K562 (cell line): ENCODE results near the gene MYOM1. TPM values are rescaled to one million over a fixed set of nuclear protein-coding genes. Genes with fewer than 3 reads are reported as not detected.
A peak's percentile ranks its signal among the peaks of the same experiment; 100 is the strongest.

ENCODE experiments used
- ATAC-seq: fragments of 200-7000 bp; cut with Tn5 transposase; 3 replicates; pipeline ENCODE4 v1.9.1; 2020; ENCODE audit warnings: moderate library complexity
- BruUV-seq: library from RNA; stranded (reverse); fragments of 400-500 nt; replicated peaks from 2 replicates; lab custom pipeline; 2021; lab: Mats Ljungman, UMichigan
- CTCF ChIA-PET: fragments of 300-600 bp; formaldehyde crosslinking; extraction: SDS; loops from one replicate; lab custom pipeline; 2021; ENCODE audit warnings: low intra/inter-chr PET ratio; lab: Yijun Ruan, JAX
- POLR2A ChIA-PET: fragments of 300-600, 350-650 bp; sonication (Branson Sonifier 250); formaldehyde crosslinking; extraction: SDS; loops from one replicate; lab custom pipeline; 2021; ENCODE audit warnings: antibody characterized with exemption, inconsistent platforms; lab: Yijun Ruan, JAX
- DNase-seq, 4 experiments: peaks; one replicate each; pipeline versions ENCODE4 v3.0.0 to v3.0.0-alpha.2; 2011 to 2018; ENCODE audit warnings: low spot score in 3 of 4, mixed read lengths in 3 of 4; ENCODE audit errors: extremely low read depth in 1 of 4
- FAIRE-seq: peaks from 2 replicates; lab custom pipeline; 2011; peaks lifted over from hg19 to GRCh38; lab: Jason Lieb, UNC
- H2AFZ ChIP-seq: 2 replicates; pipeline ENCODE4 v1.6.0; 2011; ENCODE audit warnings: low read depth, low read length, control low read depth, inconsistent platforms
- H3K27ac ChIP-seq: fragments of 200-600 bp; 3 replicates; pipeline ENCODE4 v1.8.0; 2011; ENCODE audit warnings: low read depth, mild to moderate bottlenecking, control low read depth, inconsistent platforms, low read length, moderate library complexity, mixed read lengths; ENCODE audit errors: extremely low read depth
- H3K27me3 ChIP-seq, 2 experiments: fragments of 300-600 bp in 1 of 2; 2 replicates in 1 of 2; 3 replicates in 1 of 2; pipeline versions ENCODE4 v1.6.0 to v1.8.0; 2011; ENCODE audit warnings: inconsistent platforms in 2 of 2, low read length in 2 of 2, mild to moderate bottlenecking in 1 of 2, mixed read lengths in 1 of 2, moderate library complexity in 1 of 2; ENCODE audit not compliant: control insufficient read depth in 2 of 2, insufficient read depth in 2 of 2
- H3K36me3 ChIP-seq: fragments of 300-600 bp; 3 replicates; pipeline ENCODE4 v1.8.0; 2011; ENCODE audit warnings: mild to moderate bottlenecking, low read length, inconsistent platforms; ENCODE audit not compliant: control insufficient read depth, insufficient read depth
- H3K4me1 ChIP-seq, 2 experiments: fragments of 200-600 bp in 1 of 2; replicated peaks in 1 of 2; 2 replicates in 1 of 2; 3 replicates in 1 of 2; pipeline versions ENCODE4 v1.5.1 to v1.8.0; 2011; ENCODE audit warnings: inconsistent platforms in 2 of 2, low read length in 2 of 2, mild to moderate bottlenecking in 1 of 2, mixed read lengths in 1 of 2, moderate library complexity in 1 of 2; ENCODE audit not compliant: control insufficient read depth in 2 of 2, insufficient read depth in 2 of 2
- H3K4me2 ChIP-seq: 2 replicates; pipeline ENCODE4 v1.6.1; 2011; ENCODE audit warnings: low read length, control low read depth, inconsistent platforms, mixed read lengths; ENCODE audit not compliant: insufficient read depth
- H3K4me3 ChIP-seq: fragments of 200-600 bp; sonication (generic), shearing (Covaris generic); 2 replicates; pipeline ENCODE4 v1.5.1; 2016; ENCODE audit warnings: control low read depth, inconsistent platforms
- H3K79me2 ChIP-seq: fragments of 200-600 bp; 3 replicates; pipeline ENCODE4 v1.8.0; 2011; ENCODE audit warnings: low read length, inconsistent platforms; ENCODE audit not compliant: control insufficient read depth, insufficient read depth
- H3K9ac ChIP-seq, 2 experiments: 2 replicates each; pipeline versions ENCODE4 v1.6.0 to v1.6.1; 2011; ENCODE audit warnings: low read depth in 2 of 2, low read length in 2 of 2, control low read depth in 1 of 2, inconsistent platforms in 1 of 2, mild to moderate bottlenecking in 1 of 2, mixed read lengths in 1 of 2; ENCODE audit not compliant: insufficient read depth in 1 of 2
- H3K9me1 ChIP-seq: one replicate; pipeline ENCODE4 v1.6.0; 2011; ENCODE audit warnings: inconsistent platforms, mild to moderate bottlenecking, low read length, moderate library complexity; ENCODE audit not compliant: control insufficient read depth, insufficient read depth
- H3K9me3 ChIP-seq: replicated peaks from 2 replicates; pipeline ENCODE4 v1.5.1; 2011; ENCODE audit warnings: low read depth, low read length, inconsistent platforms; ENCODE audit not compliant: control insufficient read depth, insufficient read depth
- H4K20me1 ChIP-seq: replicated peaks from 2 replicates; pipeline ENCODE4 v1.6.1; 2011; ENCODE audit warnings: low read length, inconsistent platforms, mixed read lengths; ENCODE audit not compliant: control insufficient read depth, insufficient read depth
- HMG20A ChIP-seq: fragments of 450-650 bp; formaldehyde crosslinking; conservative IDR thresholded peaks from 2 replicates; pipeline ENCODE4 v1.4.0; 2020; ENCODE audit warnings: mild to moderate bottlenecking, mixed read lengths
- ILK ChIP-seq: fragments of 450-650 bp; IDR thresholded peaks from 2 replicates; pipeline ENCODE4 v1.6.1; 2016; ENCODE audit warnings: missing genetic modification characterization, low read depth, mild to moderate bottlenecking, missing compliant biosample characterization, moderate library complexity, borderline replicate concordance
- MECOM ChIP-seq: fragments of 250-450 bp; sonication (Bioruptor Pico); IDR thresholded peaks from 2 replicates; pipeline ENCODE4 v1.8.0; 2022; ENCODE audit warnings: inconsistent platforms
- MEF2A ChIP-seq: IDR thresholded peaks from 2 replicates; pipeline ENCODE4 v1.6.1; 2011; ENCODE audit warnings: low read depth, mild to moderate bottlenecking, low read length, moderate library complexity; ENCODE audit not compliant: control insufficient read depth
- MXI1 ChIP-seq: IDR thresholded peaks from 2 replicates; pipeline ENCODE4 v1.6.1; 2011; ENCODE audit warnings: low read depth, mild to moderate bottlenecking, improper control_type of control experiment, low read length
- PHF21A ChIP-seq: fragments of 450-650 bp; IDR thresholded peaks from 2 replicates; pipeline ENCODE4 v1.6.1; 2017; ENCODE audit warnings: low read depth, borderline replicate concordance
- PYGO2 ChIP-seq: fragments of 450-650 bp; IDR thresholded peaks from 2 replicates; pipeline ENCODE4 v1.6.1; 2016; ENCODE audit warnings: mild to moderate bottlenecking, missing genetic modification characterization, moderate library complexity, missing compliant biosample characterization
- SRF ChIP-seq, 2 experiments: fragments of 250-450, 450-650 bp in 1 of 2; sonication (Bioruptor Pico) in 1 of 2; sonication (generic) in 1 of 2; formaldehyde crosslinking; IDR thresholded peaks; 2 replicates each; pipeline versions ENCODE4 v1.5.0 to v1.5.1; 2020 to 2022; ENCODE audit warnings: mild to moderate bottlenecking in 1 of 2, missing genetic modification reagents in 1 of 2
- TCF7 ChIP-seq: sonication (generic); IDR thresholded peaks from 2 replicates; pipeline ENCODE4 v1.6.1; 2016; ENCODE audit warnings: antibody characterized with exemption, borderline replicate concordance
- ZNF76 ChIP-seq: fragments of 250-450 bp; sonication (Bioruptor Pico); IDR thresholded peaks from 2 replicates; pipeline ENCODE4 v1.4.0; 2020; ENCODE audit warnings: mild to moderate bottlenecking, moderate library complexity, borderline replicate concordance
- WGBS: fragments of 100-300 bp; shearing (Covaris generic); methylation state at CpG from one replicate; pipeline ENCODE4 v1.1.6; 2016; ENCODE audit warnings: low coverage, mixed read lengths; ENCODE audit not compliant: insufficient coverage; ENCODE audit errors: missing lambda C conversion rate; 5-methylcytosine and 5-hydroxymethylcytosine counted together
- in situ Hi-C: fragments of 300-500 bp; cut with MboI; formaldehyde crosslinking; loops from 4 replicates; pipeline ENCODE4 v1.15.0; 2018; ENCODE audit warnings: inconsistent platforms, mixed read lengths
- intact Hi-C: fragments of 100-400 bp; cut with micrococcal nuclease; formaldehyde crosslinking; loops from 2 replicates; pipeline ENCODE4 v1.14.2; 2022
- polyA plus RNA-seq, 8 experiments: library from polyadenylated mRNA; depleted of rRNA in 4 of 8; stranded (reverse) in 5 of 8; unstranded in 3 of 8; fragments of >200 nt; fragmentation: Nextera tagmentation in 2 of 8; fragmentation: Illumina TruSeq in 1 of 8; extraction: Ambion mirVana in 2 of 8; extraction: Trizol in 1 of 8; gene quantifications; 2 replicates each; pipeline versions ENCODE4 v1.2.1 to v1.2.3, GENCODE V29; 2011 to 2014; ENCODE audit warnings: inconsistent platforms in 1 of 8, missing spikeins in 1 of 8
- total RNA-seq, 7 experiments: library from RNA; depleted of rRNA in 6 of 7; stranded (reverse); fragments of >200 nt in 6 of 7; fragmentation: Illumina TruSeq in 2 of 7; extraction: Trizol in 2 of 7; gene quantifications; 2 replicates each; pipeline versions ENCODE4 v1.2.1 to v1.2.3, GENCODE V29; 2011 to 2021; ENCODE audit warnings: low replicate concordance in 1 of 7
- TF ChIP-seq, protein P1 (sequence below), 2 experiments: fragments of 450-650 bp; IDR thresholded peaks; 2 replicates each; pipeline ENCODE4 v1.6.1; 2016
- TF ChIP-seq, protein P2 (sequence below): fragments of 250-450 bp; sonication (Bioruptor Pico); IDR thresholded peaks from 2 replicates; pipeline ENCODE4 v1.8.0; 2022; ENCODE audit warnings: inconsistent platforms, mild to moderate bottlenecking, moderate library complexity, borderline replicate concordance
- TF ChIP-seq, protein P3 (sequence below): fragments of 150-350 bp; IDR thresholded peaks from 2 replicates; pipeline ENCODE4 v1.6.1; 2014; ENCODE audit warnings: low read depth, mild to moderate bottlenecking, low read length, borderline replicate concordance
- TF ChIP-seq, protein P4 (sequence below): sonication (generic); formaldehyde crosslinking; IDR thresholded peaks from 2 replicates; pipeline ENCODE4 v1.8.0; 2022; ENCODE audit warnings: mild to moderate bottlenecking, missing genetic modification reagents

Gene MYOM1
- total and polyA plus RNA-seq, 9 of the 15 experiments (the other 6 are each of a cell fraction or from before 2014, with no cell fraction given), result 0.01 to 0.62 (median 0.25) TPM

DNA sequence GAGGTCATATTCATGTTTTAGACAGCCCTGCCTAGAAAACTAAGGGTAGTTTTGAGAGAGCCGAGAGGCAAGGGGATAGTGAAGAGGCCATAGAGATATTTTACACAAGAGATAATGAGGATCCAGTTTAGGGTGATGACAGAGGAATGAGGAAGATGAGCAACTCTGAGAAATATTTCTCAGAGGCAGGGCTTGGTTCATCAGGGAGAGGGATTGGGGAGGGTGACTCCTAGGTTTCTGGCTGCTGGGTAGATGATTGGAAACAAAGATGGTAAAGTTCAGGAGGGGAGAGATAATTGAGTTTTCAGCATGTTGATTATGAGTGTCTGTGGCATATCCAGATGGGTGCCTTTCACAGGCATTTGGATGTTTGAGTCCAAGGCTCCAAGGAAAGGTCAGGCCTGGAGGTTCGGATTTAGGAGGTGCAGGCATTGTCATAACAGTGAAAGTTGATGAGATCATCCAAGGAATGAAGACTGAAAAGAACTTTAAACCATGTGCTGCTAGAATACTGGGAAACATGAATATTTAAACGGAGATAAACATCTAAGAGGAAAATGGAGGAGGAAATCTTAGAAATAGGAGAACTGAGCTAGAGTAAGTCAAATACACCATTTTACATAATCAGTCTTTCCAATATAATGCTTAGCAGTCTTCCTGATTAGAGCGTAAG lies 49.6 kb upstream of the MYOM1 start:
- WGBS, result 52% methylated on average over 4 of the region's 4 CpGs
- no TSS peak for BruUV-seq
- TF ChIP-seq ZNF76 (CRISPR knock-in tag) (no peak), HMG20A (CRISPR knock-in tag) (no peak), PYGO2 (tag) (no peak), PHF21A (no peak), MEF2A (no peak), MXI1 (no peak), ILK (tag) (no peak), TCF7 (no peak), MECOM (CRISPR knock-in tag) (peak; percentile 91), SRF (CRISPR knock-in tag; IDR thresholded peaks at IDR 0.05) (no peak)
- TF ChIP-seq, protein P1, sequence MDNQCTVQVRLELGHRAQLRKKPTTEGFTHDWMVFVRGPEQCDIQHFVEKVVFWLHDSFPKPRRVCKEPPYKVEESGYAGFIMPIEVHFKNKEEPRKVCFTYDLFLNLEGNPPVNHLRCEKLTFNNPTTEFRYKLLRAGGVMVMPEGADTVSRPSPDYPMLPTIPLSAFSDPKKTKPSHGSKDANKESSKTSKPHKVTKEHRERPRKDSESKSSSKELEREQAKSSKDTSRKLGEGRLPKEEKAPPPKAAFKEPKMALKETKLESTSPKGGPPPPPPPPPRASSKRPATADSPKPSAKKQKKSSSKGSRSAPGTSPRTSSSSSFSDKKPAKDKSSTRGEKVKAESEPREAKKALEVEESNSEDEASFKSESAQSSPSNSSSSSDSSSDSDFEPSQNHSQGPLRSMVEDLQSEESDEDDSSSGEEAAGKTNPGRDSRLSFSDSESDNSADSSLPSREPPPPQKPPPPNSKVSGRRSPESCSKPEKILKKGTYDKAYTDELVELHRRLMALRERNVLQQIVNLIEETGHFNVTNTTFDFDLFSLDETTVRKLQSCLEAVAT (IDR thresholded peaks at IDR 0.05), result 0 out of 4 replicates have a peak, but pooled peaks of 1 of the 2 experiments have one; percentile 59
- TF ChIP-seq, protein P2, sequence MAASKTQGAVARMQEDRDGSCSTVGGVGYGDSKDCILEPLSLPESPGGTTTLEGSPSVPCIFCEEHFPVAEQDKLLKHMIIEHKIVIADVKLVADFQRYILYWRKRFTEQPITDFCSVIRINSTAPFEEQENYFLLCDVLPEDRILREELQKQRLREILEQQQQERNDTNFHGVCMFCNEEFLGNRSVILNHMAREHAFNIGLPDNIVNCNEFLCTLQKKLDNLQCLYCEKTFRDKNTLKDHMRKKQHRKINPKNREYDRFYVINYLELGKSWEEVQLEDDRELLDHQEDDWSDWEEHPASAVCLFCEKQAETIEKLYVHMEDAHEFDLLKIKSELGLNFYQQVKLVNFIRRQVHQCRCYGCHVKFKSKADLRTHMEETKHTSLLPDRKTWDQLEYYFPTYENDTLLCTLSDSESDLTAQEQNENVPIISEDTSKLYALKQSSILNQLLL (CRISPR knock-in tag), result no peak
- TF ChIP-seq, protein P3, sequence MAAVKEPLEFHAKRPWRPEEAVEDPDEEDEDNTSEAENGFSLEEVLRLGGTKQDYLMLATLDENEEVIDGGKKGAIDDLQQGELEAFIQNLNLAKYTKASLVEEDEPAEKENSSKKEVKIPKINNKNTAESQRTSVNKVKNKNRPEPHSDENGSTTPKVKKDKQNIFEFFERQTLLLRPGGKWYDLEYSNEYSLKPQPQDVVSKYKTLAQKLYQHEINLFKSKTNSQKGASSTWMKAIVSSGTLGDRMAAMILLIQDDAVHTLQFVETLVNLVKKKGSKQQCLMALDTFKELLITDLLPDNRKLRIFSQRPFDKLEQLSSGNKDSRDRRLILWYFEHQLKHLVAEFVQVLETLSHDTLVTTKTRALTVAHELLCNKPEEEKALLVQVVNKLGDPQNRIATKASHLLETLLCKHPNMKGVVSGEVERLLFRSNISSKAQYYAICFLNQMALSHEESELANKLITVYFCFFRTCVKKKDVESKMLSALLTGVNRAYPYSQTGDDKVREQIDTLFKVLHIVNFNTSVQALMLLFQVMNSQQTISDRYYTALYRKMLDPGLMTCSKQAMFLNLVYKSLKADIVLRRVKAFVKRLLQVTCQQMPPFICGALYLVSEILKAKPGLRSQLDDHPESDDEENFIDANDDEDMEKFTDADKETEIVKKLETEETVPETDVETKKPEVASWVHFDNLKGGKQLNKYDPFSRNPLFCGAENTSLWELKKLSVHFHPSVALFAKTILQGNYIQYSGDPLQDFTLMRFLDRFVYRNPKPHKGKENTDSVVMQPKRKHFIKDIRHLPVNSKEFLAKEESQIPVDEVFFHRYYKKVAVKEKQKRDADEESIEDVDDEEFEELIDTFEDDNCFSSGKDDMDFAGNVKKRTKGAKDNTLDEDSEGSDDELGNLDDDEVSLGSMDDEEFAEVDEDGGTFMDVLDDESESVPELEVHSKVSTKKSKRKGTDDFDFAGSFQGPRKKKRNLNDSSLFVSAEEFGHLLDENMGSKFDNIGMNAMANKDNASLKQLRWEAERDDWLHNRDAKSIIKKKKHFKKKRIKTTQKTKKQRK, result no peak
- TF ChIP-seq, protein P4, sequence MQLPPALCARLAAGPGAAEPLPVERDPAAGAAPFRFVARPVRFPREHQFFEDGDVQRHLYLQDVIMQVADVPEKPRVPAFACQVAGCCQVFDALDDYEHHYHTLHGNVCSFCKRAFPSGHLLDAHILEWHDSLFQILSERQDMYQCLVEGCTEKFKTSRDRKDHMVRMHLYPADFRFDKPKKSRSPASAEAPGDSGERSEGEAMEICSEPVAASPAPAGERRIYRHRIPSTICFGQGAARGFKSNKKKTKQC, result no peak

More for the DNA sequence above, 49.6 kb upstream of the MYOM1 start:
- Histone ChIP-seq H3K36me3 (peaks cover 35% of the 10 kb centered on the region; the same call in 2 of the 3 replicates), H4K20me1 (peaks cover 44% of the 10 kb centered on the region), H3K9ac (no peak overlapping the region), H3K27ac (peak overlapping the region; percentile 32; the same call in 1 of the 3 replicates), H2AFZ (no peak overlapping the region), H3K9me1 (peaks cover 11% of the 10 kb centered on the region), H3K4me1 (peaks cover 18 to 46% of the 10 kb centered on the region in 2 experiments), H3K4me3 (no peak overlapping the region), H3K9me3 (no peaks in the 10 kb centered on the region), H3K4me2 (no peak overlapping the region), H3K27me3 (no peaks in the 10 kb centered on the region), H3K79me2 (peaks cover 96% of the 10 kb centered on the region)
- DNase-seq (peak in 1 of 4 experiments; percentile 13), ATAC-seq (peak; percentile 28; the same call in 2 of the 3 replicates), FAIRE-seq (no peak)
- intact Hi-C loops, result no loop called here
- in situ Hi-C loops, result no loop called here
- ChIA-PET POLR2A (interaction anchor here (0.6 to 1.0 kb wide), 3 partner anchors 12 to 337 kb away, joined by 3 to 4 read pairs (median 3); no protein-coding TSS in a partner anchor), CTCF (no interaction called here)
